Measurements from ENCODE around the gene ERC2. TPM values are rescaled to one million over a fixed set of nuclear protein-coding genes. Genes with fewer than 3 reads are reported as not detected.

Gene ERC2
- total RNA-seq, 1 donor from 2014 or later: 7.4 TPM

DNA sequence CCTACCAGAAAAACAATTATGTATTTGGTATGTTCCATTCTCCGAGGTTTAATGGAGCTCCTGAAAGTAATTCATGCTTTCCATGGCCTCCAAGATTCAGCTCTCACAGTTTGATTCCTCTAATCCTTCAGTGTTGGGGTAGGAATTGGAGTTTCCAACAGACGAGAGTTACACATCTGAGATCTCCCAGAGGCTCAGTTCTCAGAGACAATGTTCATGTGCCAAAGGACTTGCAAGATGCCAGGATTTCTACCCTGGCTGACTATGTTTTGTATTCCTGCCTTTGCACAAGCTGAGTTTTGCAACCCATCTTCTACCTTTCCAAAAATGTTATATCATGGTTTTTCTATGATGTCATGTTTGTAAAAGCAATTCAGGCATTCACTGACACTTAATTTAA, 322.9 kb downstream of the ERC2 start:
- Histone ChIP-seq H4K20me1 (ENCODE audit: insufficient read depth, low read length) (no peaks in the 10 kb centered on the region), H3K79me2 (ENCODE audit: insufficient read depth, low read length) (no peaks in the 10 kb centered on the region), H3K4me2 (ENCODE audit: low read length) (no peak overlapping the region), H3K36me3 (ENCODE audit: insufficient read depth, low read length) (no peaks in the 10 kb centered on the region), H3K27me3 (ENCODE audit: insufficient read depth, low read length) (peaks cover 16% of the 10 kb centered on the region), H3K9ac (ENCODE audit: low read length) (no peak overlapping the region), H3K27ac (ENCODE audit: low read depth, low read length) (no peak overlapping the region), H3K4me1 (ENCODE audit: insufficient read depth, low read length) (no peaks in the 10 kb centered on the region), H3K9me3 (ENCODE audit: insufficient read depth, low read depth, low read length) (no peaks in the 10 kb centered on the region), H2AFZ (ENCODE audit: low read depth, low read length) (no peak overlapping the region), H3K4me3 (ENCODE audit: insufficient read depth, low read depth, low read length) (no peak overlapping the region)
- no peak overlapping the region for H3K4me3 Mint-ChIP-seq (ENCODE audit: unreplicated experiment)
- no peaks in the 10 kb centered on the region for H3K4me1 Mint-ChIP-seq (ENCODE audit: low read depth, unreplicated experiment)
- H3K27ac Mint-ChIP-seq (ENCODE audit: unreplicated experiment): no peak overlapping the region
- DNase-seq (ENCODE audit: low read depth) (no peak), FAIRE-seq (no peak)
- H3K27me3 Mint-ChIP-seq (ENCODE audit: low read depth, unreplicated experiment): no peaks in the 10 kb centered on the region
- no peaks in the 10 kb centered on the region for H3K9me3 Mint-ChIP-seq (ENCODE audit: unreplicated experiment)
- no peaks in the 10 kb centered on the region for H3K36me3 Mint-ChIP-seq (ENCODE audit: low read depth, unreplicated experiment)
- TF ChIP-seq, protein P1, sequence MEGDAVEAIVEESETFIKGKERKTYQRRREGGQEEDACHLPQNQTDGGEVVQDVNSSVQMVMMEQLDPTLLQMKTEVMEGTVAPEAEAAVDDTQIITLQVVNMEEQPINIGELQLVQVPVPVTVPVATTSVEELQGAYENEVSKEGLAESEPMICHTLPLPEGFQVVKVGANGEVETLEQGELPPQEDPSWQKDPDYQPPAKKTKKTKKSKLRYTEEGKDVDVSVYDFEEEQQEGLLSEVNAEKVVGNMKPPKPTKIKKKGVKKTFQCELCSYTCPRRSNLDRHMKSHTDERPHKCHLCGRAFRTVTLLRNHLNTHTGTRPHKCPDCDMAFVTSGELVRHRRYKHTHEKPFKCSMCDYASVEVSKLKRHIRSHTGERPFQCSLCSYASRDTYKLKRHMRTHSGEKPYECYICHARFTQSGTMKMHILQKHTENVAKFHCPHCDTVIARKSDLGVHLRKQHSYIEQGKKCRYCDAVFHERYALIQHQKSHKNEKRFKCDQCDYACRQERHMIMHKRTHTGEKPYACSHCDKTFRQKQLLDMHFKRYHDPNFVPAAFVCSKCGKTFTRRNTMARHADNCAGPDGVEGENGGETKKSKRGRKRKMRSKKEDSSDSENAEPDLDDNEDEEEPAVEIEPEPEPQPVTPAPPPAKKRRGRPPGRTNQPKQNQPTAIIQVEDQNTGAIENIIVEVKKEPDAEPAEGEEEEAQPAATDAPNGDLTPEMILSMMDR (IDR thresholded peaks at IDR 0.05; ENCODE audit: insufficient read depth, low read depth, low read length): no peak
- no peak for TF ChIP-seq EZH2 (IDR thresholded peaks at IDR 0.05; ENCODE audit: insufficient read depth, low read length)

GRCh38 chr3:56144805-56145204, 323.5 kb downstream of the ERC2 start:
- Histone ChIP-seq H3K9ac (ENCODE audit: low read length) (no peak overlapping the region), H2AFZ (ENCODE audit: low read depth, low read length) (no peak overlapping the region), H3K36me3 (ENCODE audit: insufficient read depth, low read length) (no peaks in the 10 kb centered on the region), H4K20me1 (ENCODE audit: insufficient read depth, low read length) (no peaks in the 10 kb centered on the region), H3K27me3 (ENCODE audit: insufficient read depth, low read length) (peaks cover 16% of the 10 kb centered on the region), H3K4me1 (ENCODE audit: insufficient read depth, low read length) (no peaks in the 10 kb centered on the region), H3K4me2 (ENCODE audit: low read length) (no peak overlapping the region), H3K27ac (ENCODE audit: low read depth, low read length) (no peak overlapping the region), H3K9me3 (ENCODE audit: insufficient read depth, low read depth, low read length) (no peaks in the 10 kb centered on the region), H3K4me3 (ENCODE audit: insufficient read depth, low read depth, low read length) (no peak overlapping the region), H3K79me2 (ENCODE audit: insufficient read depth, low read length) (no peaks in the 10 kb centered on the region)
- Mint-ChIP-seq H3K4me3 (ENCODE audit: unreplicated experiment) (no peak overlapping the region), H3K9me3 (ENCODE audit: unreplicated experiment) (no peaks in the 10 kb centered on the region), H3K36me3 (ENCODE audit: low read depth, unreplicated experiment) (no peaks in the 10 kb centered on the region), H3K27ac (ENCODE audit: unreplicated experiment) (no peak overlapping the region), H3K4me1 (ENCODE audit: low read depth, unreplicated experiment) (no peaks in the 10 kb centered on the region), H3K27me3 (ENCODE audit: low read depth, unreplicated experiment) (no peaks in the 10 kb centered on the region)
- FAIRE-seq (no peak), DNase-seq (ENCODE audit: low read depth) (no peak)
- TF ChIP-seq, protein P1 (IDR thresholded peaks at IDR 0.05; ENCODE audit: insufficient read depth, low read depth, low read length): no peak
- no peak for TF ChIP-seq EZH2 (IDR thresholded peaks at IDR 0.05; ENCODE audit: insufficient read depth, low read length)

DNA sequence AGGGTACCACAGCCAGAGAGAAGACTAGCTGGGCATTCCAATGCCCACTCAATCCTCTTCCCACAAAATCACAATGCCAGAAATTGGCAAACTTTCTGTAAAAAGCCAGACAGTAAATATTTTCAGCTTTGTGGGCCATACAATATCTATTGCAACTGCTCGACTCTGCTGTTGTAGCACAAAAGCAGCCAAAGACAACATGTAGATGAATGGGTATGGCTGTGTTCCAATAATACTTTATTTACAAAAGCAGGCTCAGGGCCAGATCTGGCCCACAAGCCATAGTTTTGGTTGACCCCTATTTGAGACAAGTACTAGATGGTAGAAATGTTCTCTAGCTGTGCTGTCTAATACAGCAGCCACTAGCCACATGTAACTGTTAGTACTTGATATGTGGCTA, 330.9 kb downstream of the ERC2 start:
- TF ChIP-seq, protein P1 (IDR thresholded peaks at IDR 0.05; ENCODE audit: insufficient read depth, low read depth, low read length): no peak
- no peak for TF ChIP-seq EZH2 (IDR thresholded peaks at IDR 0.05; ENCODE audit: insufficient read depth, low read length)
- Histone ChIP-seq H3K27ac (ENCODE audit: low read depth, low read length) (no peak overlapping the region), H3K4me3 (ENCODE audit: insufficient read depth, low read depth, low read length) (no peak overlapping the region), H3K27me3 (ENCODE audit: insufficient read depth, low read length) (peaks cover 8% of the 10 kb centered on the region), H3K79me2 (ENCODE audit: insufficient read depth, low read length) (no peaks in the 10 kb centered on the region), H3K9ac (ENCODE audit: low read length) (no peak overlapping the region), H3K4me2 (ENCODE audit: low read length) (no peak overlapping the region), H3K36me3 (ENCODE audit: insufficient read depth, low read length) (no peaks in the 10 kb centered on the region), H4K20me1 (ENCODE audit: insufficient read depth, low read length) (no peaks in the 10 kb centered on the region), H3K4me1 (ENCODE audit: insufficient read depth, low read length) (peaks cover 13% of the 10 kb centered on the region), H2AFZ (ENCODE audit: low read depth, low read length) (no peak overlapping the region), H3K9me3 (ENCODE audit: insufficient read depth, low read depth, low read length) (no peaks in the 10 kb centered on the region)
- Mint-ChIP-seq H3K4me3 (ENCODE audit: unreplicated experiment) (no peak overlapping the region), H3K4me1 (ENCODE audit: low read depth, unreplicated experiment) (peaks cover 19% of the 10 kb centered on the region), H3K27me3 (ENCODE audit: low read depth, unreplicated experiment) (no peaks in the 10 kb centered on the region), H3K36me3 (ENCODE audit: low read depth, unreplicated experiment) (no peaks in the 10 kb centered on the region), H3K9me3 (ENCODE audit: unreplicated experiment) (peaks cover 2% of the 10 kb centered on the region), H3K27ac (ENCODE audit: unreplicated experiment) (no peak overlapping the region)
- FAIRE-seq (no peak), DNase-seq (ENCODE audit: low read depth) (peak; percentile 88)

All from astrocyte (in vitro differentiated cells and primary cell).